PC-9 (cell line): ENCODE measurements around the gene AGAP1.

Source experiments
- CTCF ChIP-seq: fragments of 200-600 bp; sonication (generic); conservative IDR thresholded peaks from 2 replicates; pipeline ENCODE4 v1.6.1; 2017; ENCODE audit warnings: mixed run types, antibody characterized with exemption, mild to moderate bottlenecking, moderate library complexity
- EZH2 ChIP-seq: fragments of 200-600 bp; sonication (generic); IDR thresholded peaks from 2 replicates; pipeline ENCODE4 v1.8.0; 2017; ENCODE audit warnings: antibody characterized with exemption, low read depth

GRCh38 chr2:235765181-235765820, 271.5 kb downstream of the AGAP1 start:
- no peak for TF ChIP-seq CTCF
- TF ChIP-seq EZH2 = no peak
